ENCODE data around the gene PPM1B.
"Not testable (repeated sequence)": the region's sequence is repeated elsewhere in the genome, so short reads cannot be mapped to it uniquely, and the experiment has no call there.

The PPM1B gene
- 32.5 reads per million, percentile 58 among the genes with 10 or more reads in this experiment for total RNA-seq

DNA sequence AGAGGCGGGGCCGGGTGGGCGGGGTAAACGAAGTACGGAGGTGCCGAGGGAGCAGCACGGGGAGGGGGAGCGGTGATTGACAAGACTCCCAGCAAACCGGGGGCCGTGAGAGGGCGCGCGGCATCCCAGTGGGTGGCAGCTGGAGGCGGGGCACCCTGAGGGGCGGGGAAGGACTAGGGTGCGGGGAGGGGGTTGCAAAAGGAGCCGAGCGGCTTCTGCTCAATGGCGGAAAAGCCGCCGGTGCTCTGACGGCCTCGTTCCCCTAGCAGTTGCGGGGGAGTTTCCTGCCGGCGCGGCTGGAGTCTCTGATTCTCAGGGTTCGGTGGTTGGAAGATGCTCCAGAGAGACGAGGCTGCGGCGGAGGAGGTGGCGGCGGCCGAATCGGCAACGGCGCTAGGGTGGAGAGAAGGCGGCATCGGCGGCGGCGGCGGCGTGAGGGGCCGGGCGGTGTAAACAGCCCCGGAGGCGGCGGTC lies at the start of gene PPM1B:
Gene PPM1B (plus strand): TSS at position 195 of the 474 bp plus-strand sequence. CDS start 32,325 bp downstream, outside the sequence.
- DNase-seq, result peak; percentile 100

DNA sequence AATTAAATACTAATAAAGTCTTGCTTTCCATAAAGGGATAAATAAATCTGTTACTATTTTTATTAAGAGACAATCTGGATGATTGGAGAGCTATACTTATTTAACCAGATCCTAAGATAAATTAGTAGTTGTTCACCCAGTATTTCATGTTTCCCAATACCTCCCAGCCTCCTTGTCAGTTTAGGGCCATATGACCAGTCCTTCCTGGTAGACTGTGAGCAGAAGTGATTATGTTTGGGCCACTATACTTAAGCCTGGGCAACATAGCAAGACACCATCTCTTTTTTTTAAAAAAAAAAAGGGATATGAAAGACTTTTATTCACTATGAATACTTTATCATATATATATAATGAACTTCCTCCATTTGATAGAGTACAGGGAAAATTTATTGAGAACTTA lies 48.8 kb upstream of the PPM1B start:
- no peak for DNase-seq

DNA sequence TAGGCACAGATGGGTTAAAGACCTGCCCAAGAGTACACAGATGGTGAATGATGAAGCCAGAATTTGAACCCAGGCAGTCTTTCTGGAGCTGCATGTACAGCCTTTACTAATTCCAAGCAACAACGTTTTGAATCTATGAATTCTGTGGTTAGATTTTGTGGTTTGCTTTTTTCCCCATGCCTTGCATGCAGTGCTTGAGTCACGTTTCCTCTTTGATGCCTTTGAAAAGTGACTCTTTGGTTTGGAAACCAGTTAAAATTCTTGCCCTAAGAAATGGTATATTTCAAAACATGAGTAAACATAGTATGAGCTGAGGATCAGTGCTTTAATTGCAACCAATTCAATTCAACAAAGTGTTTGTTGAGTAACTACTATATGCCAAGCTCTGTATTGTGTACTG lies 48.2 kb upstream of the PPM1B start:
- no peak for DNase-seq

DNA sequence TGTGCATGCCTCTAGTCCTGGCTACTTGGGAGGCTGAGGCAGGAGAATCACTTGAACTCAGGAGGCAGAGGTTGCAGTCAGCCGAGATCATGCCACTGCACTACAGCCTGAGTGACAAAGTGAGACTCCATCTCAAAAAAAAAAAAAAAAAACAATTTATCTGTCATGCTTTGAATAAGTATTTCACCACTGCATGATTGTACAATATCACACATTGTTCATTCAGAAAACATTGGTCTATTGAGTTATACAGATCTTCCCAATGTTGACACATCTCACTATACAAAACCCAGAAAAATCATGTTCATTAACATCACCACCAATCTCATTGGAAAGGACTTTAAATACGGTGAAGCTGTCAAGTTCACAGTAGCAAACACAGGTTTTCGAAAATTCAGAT lies 46.8 kb upstream of the PPM1B start:
- no peak for DNase-seq

DNA sequence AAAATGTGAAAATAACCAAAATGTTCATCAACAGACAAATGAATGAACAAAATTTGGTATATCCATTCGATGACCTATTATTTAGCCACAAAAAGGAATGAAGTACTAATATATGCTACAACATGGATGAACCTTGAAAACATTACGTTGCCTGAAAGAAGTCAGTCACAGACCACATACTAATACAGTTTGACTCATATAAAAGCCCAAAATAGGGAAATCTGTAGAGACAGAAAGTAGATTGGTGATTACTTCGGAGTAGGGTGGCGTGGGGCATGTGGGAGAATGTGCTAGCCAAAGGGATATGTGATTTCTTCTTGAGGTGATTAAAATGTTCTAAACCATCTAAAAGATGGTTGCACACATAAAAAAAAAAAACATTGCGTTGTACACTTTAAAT lies 44.2 kb upstream of the PPM1B start:
- DNase-seq, result no peak

DNA sequence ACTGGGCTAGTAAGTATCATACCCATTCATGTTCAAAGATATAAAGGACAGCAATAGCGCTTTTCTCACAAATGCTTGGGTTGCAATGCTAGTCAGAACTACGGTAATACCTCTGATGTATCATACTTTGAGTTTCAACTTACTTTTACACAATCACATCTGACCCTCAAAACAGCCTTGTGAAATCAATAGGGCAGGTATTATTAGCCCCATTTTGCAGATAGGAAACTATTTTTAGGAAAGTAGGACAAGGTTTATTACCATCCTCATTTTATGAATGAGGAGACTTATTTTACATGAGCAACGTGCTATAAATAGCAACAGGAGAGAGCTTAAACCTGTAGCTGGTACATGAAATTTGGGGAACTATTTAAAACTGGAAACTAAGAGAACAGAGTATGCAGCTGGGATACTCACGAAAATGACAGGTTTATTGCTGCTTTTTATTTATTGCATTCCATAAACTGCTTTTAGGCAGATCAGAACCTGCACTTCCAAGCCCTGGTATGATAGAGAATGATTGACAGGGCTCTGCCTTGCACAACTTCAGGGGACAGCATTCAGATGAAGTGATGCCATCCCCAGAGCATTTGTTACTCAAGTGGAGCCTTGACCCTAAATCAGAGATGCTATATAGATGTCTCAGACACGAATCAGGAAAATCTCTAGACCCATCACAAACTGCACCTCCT lies 42.4 kb upstream of the PPM1B start:
- DNase-seq, result no peak

DNA sequence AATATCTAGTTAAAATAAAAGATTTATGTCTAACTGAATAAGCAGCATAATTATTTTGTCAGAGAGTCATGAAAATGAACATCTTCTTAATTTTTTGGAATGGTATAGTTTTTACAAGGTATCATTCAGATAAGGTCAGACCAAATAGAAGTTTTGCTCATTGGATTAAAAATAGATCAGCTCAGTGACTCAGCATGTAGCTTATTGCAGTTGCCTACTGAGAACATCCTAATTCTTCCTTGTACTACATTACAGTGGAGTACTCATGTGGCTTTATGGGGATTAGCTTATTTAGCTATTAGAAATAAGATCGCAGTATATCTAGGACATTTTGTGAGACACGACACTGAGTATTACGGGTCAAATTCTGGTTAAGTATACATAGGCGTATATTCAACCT lies 38.2 kb upstream of the PPM1B start:
- DNase-seq, result no peak

DNA sequence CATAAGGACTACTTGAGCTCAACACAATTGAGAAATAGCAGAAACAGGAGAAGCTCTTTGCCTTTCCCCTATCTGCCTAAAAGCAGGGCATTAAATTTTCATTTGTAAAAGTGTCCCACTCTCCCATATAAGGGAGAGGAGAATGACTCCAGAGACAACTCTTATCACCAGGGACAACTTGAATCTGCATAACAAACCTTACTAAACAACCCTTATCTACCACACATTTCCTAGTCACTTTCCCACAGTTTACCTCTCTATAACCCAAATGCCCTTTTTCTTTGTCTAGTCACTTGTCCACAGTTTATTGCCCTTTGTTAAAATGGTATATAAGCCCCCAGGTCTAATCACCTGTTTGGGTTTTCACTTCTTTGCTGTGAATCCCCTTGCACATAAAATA lies 37.5 kb upstream of the PPM1B start:
- DNase-seq, result no peak

DNA sequence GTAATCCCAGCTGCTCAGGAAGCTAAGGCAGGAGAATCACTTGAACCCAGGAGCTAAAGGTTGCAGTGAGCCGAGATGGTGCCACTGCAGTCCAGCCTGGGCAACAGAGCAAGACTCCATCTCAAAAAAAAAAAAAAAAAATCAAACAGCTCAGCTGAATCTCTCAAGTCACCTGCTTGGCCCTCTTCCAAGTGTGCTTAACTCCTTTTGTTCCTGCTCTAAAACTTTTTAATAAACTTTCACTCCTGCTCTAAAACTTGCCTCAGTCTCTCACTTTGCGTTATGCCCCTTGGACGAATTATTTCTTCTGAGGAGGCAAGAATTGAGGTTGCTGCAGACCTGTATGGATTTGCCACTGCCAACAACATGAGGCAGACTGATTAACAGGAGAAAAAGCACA lies 35.1 kb upstream of the PPM1B start:
- not testable (repeated sequence) for DNase-seq

DNA sequence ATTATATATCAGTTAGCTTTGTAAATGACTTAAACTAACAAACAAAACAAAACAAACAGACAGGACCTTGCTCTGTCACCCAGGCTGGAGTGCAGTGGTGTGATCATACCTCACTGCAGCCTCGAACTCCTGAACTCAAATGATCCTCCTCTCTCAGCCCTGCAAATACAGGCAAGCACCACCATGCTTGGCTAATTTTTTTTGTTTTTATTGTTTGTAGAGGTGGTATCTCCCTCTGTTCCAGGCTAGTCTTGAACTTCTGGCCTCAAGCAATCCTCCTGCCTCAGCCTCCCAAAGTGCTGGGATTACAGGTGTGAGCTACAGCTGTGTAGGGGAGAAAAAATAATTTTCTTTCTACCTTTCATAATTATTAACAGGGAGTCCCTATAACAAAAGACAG lies 33.8 kb upstream of the PPM1B start:
- no peak for DNase-seq

GRCh38 chr2:44135296-44135695 lies 33.4 kb upstream of the PPM1B start:
- no peak for DNase-seq

GRCh38 chr2:44135771-44136170 lies 32.9 kb upstream of the PPM1B start:
- DNase-seq, result no peak

DNA sequence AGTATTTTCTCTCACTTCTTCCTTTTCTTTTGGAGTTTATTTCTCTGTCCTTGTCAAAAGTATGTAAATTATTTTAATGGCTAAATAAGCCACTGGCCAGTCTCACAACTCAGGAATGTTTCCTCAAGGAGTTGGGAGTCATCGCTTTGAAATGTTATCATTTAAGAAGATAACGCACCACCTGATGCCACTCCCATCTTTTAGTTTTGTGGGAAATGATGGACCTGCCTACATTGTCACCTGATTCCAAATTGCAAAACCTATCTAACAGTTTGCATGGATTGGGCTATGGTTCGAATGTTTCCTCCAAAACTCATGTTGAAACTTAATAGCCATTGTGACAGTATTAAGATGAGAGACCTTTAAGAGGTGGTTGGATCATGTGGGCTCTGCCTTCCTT lies 32.4 kb upstream of the PPM1B start:
- DNase-seq, result no peak

DNA sequence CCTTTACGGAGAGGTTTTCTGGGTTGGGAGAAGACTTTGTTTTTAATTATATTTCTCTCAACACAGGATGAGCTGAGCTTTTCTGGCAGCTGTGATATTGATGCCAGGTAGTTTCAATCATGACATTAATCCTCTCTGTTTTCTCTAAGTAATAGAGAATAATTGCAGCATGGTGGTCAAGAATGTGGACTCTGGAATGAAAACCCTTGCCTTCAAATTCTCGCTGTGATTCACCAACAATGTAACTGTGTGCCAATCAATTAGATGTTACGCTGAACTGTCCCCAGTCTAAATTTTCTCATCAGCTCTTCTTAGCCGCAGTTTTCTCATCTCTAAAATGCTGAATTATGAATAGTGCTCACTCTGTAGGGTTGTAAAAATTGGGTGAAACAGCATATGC lies 31.6 kb upstream of the PPM1B start:
- DNase-seq, result no peak

DNA sequence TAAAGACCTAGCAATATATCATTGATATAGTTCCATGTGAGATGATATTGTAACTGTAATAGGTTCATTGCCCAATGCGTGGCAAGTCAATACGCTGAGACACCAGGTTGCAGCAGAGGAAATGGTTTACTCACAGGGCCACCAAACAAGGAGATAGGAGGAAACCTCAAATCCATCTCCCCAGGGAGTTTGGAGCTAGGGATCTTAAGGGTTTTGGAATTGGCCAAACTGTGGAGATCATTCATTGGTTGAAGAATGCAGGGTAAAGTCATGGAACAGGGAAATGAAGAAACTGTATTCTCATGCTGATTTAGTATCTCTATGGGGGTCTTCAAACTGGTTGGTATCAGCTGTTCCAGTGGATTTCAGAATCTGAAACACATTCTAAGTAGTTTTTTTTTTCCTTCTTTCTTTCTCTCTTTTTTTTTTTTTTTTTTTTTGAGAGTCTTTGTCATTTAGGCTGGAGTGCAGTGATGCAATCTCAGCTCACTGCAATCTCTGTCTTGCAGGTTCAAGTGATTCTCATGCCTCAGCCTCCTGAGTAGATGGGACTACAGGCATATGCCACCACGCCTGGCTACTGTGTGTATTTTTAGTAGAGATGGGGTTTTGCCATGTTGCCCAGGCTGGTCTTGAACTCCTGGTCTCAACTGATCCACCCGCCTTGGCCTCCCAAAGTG lies 30.7 kb upstream of the PPM1B start:
- DNase-seq, result no peak

DNA sequence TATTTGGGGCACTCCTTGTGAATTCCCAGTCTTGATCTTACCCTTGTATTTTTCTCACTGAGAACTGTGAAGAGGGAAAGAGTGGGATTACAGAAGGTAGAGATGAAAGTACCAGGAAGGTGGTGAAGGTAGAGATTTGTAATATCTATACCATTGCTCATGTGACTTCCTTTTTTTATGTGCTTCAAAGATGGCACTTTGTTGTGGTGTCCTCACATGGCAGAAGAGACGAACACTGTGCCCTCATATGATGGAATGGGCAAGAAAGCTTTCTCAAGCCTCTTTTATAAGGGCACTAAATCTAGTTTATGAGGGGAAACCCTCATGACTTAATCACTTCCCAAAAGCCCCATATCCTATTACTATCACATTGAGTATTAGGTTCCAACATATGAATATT lies 28.9 kb upstream of the PPM1B start:
- no peak for DNase-seq

DNA sequence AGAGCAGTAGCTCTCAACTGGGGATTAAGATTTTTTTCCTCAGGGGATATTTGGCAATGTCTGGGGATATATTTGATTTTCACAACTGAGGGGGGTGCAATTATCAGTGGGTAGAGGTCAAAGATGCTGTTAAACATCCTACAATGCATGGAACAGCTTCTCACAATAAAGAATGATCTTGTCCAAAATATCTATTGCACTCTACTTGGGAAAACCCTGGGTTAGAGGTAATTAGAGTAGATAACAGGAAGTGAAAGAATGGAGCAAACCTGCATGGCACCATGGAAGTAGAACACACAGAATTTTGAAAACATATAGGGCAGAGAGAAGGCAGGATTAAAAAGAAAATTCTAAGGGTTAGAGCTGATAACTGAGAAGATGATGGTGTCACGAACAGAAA lies 26.4 kb upstream of the PPM1B start:
- no peak for DNase-seq

- no peak for DNase-seq
These were observed 25.0 kb upstream of the PPM1B start for GRCh38 chr2:44143701-44144100.

DNA sequence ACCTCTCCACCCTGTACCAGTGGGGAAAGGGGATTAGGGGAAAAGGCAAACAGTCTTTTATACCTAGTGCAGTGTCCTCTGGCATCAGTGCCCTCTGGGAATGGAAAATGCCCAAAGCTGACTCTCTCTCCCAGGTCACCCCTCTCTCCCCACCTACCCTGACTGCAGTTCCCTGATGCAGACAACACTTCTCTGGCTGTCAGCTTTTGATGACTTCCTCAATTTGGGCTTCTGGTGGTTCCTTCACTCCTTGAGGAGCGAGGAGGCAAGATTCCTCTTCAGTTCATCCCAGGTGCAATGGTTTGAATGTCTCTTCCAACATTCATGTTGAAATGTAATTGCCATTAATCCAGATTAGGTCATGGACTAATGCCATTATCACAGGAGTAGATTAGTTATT lies 19.7 kb upstream of the PPM1B start:
- DNase-seq, result no peak

- DNase-seq, result no peak
These were observed 18.2 kb upstream of the PPM1B start for GRCh38 chr2:44150473-44150872.

DNA sequence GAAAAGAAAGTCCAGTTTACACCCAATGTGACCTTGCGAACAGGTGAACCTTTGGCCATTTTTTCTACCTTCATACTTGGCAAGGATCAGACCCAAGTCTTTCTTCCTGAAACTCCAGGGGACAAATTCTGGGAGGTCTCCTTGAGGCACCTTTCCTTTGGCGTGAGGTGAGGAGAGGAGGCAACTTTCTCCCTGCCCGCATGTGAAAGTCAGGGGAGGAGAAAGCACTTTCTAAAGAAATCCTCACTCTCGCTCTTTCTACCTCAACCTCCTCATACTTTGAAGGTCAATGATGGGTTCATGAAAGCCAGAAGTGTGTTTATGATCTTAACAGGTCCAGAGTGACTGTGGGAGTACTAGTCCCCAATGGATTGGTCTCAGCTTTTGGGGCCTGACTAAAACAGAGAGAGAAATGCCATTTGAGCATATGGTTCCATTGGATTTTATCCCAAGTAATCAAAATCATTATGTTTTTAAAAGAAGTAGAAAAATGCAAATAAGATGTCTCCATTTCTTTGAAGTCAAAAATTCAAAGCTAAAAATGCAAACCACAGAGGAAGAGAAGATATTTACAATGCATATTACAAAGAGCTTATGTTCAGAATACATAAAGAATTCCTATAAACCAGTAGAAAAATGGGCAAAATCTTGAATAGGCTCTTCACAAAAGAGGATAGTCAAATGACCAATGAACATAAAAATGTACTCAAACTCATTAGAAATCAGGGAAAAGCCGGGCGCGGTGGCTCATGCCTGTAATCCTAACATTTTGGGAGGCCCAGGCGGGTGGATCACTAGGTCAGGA lies 15.6 kb upstream of the PPM1B start:
- no peak for DNase-seq

DNA sequence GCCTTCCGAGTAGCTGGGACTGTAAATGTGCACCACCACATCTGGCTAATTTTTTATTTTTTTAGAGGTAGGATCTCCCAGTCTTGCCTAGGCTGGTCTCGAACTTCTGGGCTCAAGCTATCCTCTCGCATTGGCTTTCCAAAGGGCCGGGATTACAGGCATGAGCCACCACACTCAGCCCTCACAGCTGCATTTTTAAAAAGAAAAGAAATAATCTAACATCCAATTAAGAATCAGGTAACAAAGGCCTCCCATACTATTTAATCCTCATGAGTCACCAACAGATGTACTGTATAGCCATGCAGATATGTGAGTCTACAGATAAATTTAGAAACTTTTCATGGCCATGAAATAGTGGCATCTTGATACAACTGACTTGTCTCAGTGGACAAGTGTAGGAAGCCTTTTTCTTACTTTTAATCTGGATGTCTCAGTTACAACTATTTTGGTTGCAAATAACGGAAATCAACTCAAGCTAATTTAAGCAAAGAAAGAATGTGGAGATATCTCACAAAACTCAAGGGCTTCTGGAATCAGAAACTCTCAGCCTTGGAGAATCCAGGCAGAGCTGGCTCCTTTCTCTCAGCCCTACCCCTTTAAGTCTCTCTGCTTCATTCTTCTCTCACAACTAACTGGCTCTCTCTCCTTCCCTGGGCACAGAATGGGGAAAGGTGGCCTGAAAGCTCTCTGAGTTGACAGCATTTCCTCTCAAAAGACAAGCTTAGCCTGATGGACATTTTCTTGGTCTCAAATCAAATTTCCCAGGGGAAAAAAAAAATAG lies 12.8 kb upstream of the PPM1B start:
- no peak for DNase-seq

- DNase-seq, result no peak
These were observed 4.9 kb upstream of the PPM1B start for GRCh38 chr2:44163777-44164176.
